GM21576 (cell line): ENCODE results near the gene UAP1L1.
"Not testable (repeated sequence)": the region's sequence is repeated elsewhere in the genome, so short reads cannot be mapped to it uniquely, and the experiment has no call there.

Experiments used
- ATAC-seq: cut with Tn5 transposase; IDR thresholded peaks from one replicate; pipeline ENCODE4 v1.9.1; 2021; ENCODE audit warnings: mild to moderate bottlenecking, moderate library complexity; ENCODE audit not compliant: unreplicated experiment

UAP1L1 gene

DNA sequence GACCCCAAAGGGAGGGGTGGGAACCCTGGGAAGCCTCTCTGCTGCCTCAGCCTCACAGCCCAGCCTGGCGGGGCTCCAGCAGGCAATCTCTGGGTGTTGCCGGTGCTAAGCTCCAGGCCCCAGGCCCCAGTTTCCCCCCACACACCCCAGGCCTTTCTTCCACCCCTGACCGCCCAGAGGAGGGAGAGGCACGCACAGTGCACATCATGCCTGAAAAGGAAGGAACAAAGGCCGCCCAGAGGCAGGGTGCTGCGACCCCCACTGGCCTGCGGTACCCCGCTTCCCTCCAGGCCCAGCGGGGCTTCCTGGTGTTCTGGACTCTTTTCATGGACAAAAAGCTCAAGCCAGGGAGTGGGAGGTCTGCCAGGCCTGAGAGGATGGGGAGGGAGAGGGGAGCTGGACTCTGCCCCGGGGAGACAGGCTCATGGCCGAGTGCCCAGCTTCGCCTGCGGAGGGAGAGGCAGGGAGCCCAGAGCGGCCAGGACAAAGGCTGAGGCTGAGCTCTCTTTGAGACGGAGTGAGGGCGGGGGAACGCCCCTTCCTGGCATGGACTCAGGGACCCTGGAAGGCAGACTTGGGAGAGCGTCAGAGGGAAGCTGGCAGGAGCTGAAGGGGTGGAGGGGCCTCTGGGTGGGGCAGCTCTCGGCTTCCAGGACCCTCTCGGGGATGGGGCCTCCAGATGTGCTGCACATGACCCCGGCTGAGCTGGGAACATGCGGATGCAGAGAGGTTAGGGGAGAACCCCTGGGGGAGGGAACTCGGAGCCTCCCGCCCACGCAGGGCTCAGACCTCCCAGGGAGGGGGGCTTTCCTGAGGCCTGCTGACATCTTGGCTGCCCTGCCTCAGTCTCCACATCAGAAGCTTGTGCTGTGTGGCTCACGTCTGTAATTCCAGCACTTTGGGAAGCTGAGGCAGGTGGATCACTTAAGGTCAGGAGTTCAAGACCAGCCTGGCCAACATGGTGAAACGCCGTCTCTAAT is 21.6 kb upstream of the UAP1L1 start:
- no peak for ATAC-seq

DNA sequence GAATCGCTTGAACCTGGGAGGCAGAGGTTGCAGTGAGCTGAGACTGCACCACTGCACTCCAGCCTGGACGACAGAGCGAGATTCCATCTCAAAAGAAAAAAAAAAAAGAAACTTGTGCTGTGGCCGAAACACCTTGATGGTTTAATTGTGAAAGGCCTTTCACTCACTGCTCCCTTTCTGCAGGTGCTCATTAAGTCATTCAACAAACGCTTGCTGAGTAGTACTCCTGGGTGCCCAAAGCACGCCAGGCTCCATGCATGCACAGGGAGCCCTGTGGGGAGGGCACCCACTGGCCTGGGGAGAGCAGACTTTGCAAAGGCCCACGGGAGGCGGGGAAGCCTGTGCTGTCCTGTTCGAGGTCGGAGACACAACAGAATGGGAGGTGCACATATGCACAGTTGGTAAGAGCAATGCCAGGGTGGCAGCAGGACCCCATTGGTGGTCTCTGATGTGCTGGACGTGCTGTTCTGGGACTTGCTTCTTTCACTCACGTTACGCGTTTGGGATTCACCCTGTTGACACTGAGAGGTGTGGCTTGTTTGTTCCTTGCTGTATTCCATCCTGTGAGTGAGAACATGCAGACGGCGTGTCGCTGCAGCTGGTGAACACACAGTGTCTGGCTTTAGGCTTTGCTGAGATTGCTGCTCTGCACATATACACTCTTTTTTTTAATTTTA is 20.4 kb upstream of the UAP1L1 start:
- ATAC-seq = no peak

DNA sequence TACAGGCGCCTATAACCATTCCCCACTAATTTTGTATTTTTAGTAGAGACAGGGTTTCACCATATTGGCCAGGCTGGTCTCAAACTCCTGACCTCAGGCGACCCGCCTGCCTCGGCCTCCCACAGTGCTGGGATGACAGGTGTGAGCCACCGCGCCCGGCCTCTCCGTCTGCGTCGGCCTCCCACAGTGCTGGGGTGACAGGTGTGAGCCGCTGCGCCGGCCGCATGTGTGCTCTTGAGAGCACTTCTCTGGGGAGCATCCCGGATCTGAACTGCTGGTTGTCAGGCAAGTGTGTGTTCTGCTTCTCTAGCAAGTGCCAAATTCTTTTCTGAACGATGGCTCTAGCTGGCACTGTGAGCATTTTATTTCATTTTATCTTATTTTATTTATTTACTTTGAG is 19.8 kb upstream of the UAP1L1 start:
- no peak for ATAC-seq

DNA sequence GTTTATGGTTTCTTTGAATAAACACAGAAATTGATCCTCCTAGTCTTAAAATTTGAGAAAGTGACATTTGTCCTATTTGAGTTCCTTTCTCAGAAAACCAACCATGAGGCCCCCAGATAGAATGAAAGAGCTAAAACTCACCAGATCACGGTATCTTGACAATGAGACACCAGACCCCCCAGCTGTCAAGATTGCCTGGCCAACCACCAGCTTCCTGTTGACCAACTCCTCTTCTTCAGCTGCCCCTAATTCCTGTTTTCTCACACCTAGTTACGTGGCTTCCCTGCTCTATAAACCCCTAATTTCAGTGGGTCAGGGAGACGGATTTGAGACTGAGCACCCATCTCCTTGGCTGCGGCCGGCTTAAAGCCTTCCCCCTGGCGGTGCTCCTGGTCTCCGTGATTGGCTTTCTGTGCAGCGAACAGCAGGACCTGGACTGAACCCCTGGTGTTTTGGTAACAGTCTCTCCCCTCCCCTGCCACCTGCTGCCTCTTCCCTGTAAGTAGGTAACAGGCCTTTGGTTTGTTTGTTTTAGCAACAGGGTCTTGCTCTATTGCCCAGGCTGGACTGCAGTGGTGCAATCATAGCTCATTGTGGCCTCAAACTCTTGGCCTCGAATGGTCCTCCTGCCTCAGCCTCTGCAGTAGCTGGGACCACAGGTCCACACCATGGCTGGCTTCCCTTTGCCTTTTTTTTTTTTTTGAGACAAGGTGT is 18.6 kb upstream of the UAP1L1 start:
- ATAC-seq = no peak

DNA sequence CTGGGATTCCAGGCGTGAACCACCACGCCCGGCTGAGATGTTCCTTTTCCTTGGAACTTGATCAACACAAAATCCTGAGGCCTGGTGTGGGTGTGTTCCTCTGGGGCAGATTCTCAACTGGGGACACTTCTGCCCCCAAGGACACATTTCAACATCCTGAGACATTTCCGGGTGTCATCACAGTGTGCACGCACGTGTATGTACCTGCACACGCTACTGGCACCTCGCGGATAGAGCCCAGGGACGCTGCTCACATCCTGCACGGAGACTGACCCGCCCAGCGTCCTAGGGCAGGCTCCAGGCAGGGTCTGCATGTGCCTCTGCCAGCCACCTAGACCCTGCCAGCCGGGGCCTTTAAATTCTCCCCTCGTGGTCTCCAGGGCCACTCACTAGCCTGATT is 14.9 kb upstream of the UAP1L1 start:
- ATAC-seq = no peak

DNA sequence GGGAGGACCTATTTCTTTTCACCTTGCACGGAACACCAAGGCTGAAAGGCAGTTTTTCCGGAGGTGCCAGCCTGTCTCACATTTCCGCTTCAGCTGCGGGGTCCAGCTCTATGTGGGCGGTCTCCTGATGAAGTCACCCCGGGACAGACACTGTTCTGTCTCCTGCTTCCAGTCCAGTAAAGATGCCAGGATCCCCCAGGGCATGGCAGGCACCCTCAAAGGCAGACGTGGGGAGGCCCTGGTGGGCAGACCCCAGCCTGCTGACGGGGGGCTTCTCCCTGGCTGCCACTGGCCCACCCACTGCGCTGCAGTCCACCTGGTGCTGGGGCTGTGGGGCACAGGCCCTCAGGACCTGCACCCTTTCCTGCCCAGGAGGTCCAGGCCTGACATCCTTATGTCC is 14.5 kb upstream of the UAP1L1 start:
- ATAC-seq = not testable (repeated sequence)

DNA sequence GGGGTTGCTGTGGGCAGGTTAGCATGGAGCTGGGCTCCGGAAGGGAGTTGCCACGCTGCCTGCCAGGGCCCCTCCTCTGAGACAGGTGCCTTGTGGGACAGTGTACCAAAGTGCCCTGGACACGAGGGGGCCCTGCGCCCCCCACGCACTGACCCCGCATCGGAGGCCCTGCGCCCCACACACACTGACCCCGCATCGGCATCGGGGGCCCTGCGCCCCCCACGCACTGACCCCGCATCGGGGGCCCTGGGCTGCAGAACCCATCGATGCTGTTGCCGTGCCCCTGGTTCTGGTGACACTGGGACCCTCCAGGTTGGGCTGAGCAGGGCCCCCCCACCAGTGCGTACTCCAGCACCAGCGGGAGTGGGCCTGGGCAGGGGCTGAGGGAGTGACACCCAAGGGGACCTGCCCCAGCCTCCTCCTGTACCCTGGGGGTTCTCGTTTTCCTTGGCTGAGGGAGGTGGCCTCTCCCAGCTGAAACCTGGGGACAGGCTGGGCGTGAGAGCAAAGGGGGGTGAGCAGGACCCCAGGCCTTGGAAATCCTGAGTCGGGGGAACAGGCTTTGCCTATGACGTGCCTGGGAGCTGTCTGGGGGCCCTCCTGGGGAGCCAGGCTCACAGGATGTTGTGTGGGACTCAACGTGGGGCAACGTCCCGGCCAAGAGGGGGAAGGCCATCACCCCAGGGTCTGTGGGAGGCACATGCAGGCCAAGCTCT is 13.8 kb upstream of the UAP1L1 start:
- no peak for ATAC-seq

DNA sequence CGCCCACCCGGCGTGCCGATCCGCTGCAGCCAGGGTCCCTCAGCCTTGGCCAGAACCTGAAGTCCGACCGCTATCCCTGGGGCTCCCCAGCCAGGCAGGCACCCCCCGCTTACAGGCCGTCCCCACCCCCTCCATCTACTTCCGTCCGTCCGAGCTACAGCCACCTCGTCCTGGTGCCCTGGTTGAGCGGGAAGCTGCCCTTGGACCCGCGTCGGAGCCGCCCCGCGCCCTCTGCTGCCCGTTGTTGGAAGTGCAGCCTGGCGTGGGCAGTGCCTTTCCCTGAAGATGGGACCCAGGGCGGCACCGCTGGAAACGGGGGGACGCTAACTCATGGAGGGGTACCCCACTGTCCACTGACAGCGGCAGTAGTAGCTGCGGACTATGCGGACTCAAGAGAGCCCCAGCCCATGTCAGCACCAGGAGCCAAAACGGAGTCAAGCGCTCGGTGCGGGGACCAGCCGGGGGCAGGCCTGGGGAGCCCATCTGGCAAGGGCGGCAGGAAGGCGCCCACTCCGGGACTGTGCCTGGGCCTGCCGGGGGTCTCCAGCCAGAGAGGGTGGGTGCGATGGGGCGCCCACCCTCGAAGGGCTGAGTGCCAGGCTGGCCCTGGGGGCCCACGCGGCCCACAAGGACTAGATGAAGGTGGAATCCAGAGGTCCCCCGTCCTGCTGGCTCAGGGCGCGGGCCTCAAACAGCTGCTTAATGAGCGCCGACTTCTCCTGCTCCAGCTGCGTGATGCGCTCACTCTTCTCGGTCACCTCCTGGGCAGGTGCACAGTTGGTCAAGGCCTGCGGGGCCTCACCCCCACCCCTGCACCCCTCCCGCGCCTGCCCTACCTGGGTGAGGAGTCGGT is 13.1 kb upstream of the UAP1L1 start:
- ATAC-seq = no peak

DNA sequence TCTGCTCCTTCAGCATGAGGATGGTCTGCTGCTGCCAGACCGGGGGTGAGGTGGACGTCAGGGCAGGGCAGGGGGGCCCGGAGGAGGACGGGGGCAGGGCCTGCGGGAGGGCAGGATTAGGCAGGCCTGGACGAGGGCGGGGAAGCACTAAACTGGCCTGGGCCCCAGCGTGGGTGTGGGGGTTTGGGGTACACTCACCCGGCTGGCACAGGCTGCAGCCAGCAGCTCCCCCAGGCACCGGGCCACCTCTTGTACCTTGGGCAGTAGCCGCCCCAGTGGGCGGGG is 12.5 kb upstream of the UAP1L1 start:
- ATAC-seq = no peak

DNA sequence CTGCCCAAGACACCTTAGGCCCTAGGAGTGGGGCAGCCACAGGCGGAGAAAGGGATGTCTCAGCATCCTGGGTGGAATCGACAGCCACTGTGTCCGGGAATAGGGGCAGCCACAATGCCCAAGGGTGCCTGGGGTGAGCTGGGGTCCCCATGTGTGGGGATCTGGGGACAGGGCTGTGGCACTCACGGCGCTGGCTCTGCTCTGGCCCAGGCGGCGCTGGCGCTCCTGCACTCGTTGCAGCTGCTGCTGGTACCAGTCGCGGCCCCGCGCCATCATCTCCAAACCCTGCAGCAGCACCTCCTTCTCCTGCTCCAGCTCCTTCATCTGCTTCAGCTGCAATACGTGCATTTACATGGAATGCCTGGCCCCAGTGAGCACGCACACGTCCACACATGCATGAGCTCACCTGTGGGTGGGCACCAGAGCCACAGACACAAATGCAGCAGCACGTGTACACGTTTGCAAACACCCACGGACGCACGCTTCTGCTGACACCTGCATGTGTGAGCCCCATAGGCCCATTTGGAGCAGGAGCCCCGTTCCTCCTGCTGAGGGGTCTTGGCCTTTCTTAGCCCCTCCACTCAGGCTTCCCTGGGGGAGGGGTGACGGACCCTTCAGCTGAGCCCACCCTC is 11.9 kb upstream of the UAP1L1 start:
- no peak for ATAC-seq

DNA sequence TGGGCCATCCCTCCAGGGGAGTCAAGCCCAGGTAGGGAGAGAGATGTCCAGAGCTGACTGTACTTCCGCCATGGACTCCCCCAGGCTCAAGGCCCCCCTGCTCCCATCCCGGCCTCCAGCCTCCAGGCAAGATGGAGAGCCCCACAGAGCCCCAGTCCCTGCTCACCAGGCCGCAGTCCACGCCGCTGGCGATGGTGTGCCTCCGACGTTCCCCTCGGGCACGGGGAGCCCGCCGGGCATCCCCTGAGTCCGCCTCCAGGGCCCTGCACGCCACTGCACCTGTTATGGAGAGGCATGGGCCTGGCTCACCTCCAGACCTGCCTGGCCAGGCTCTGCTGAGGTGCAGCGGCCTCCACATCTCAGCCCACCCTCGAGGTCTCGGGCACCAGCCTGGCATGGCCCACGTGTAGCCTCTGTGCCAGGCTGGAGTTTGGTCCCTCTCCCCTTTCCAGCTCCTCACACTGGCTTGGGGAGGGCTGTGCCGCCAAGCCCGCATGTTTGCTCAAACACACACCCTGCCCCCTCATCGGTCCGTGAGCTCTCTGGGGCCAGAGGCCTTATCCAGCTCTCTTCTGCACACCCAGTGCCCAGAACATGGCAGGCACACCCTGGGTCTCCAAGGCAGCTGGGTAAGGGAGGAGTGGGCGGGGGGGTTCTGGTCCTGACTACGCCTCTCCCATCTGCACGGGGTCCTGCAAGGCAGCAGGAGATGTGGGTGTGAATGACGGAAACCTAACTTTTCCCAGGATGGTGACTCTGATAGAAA is 11.0 kb upstream of the UAP1L1 start:
- ATAC-seq = no peak

DNA sequence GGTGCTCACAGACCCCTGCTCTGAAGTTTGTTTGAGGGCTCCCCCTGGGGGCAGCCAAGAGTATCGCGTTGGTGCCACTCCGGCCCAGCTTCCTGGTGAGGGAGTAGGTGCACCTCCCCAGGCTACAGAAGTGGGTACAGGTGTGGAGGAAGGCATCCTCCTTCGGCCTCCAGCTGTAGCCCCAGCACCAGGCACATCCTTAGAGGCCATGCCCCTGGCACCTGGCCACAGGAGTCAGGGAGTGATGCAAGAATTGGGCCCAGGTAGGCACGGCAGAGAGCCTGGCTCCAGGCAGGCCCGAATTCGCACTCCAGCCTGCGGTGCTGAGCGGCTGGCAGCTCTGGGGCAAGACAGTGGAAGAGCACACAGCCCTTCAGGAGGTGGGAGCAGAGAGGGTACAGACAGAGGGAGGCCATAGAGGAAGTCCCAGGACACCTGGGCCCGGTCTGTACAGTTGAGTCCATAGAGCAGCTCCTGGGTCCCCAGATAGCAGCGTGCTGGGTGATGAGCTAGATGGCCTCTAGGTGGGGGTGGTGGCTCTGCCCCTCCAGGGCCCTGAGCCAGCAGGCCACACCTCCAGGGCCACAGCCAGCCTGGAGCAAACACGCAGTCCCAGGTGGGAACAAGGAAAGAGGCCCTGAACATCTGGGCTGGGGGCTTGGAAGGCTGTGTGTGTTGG is 9.3 kb upstream of the UAP1L1 start:
- ATAC-seq = no peak

DNA sequence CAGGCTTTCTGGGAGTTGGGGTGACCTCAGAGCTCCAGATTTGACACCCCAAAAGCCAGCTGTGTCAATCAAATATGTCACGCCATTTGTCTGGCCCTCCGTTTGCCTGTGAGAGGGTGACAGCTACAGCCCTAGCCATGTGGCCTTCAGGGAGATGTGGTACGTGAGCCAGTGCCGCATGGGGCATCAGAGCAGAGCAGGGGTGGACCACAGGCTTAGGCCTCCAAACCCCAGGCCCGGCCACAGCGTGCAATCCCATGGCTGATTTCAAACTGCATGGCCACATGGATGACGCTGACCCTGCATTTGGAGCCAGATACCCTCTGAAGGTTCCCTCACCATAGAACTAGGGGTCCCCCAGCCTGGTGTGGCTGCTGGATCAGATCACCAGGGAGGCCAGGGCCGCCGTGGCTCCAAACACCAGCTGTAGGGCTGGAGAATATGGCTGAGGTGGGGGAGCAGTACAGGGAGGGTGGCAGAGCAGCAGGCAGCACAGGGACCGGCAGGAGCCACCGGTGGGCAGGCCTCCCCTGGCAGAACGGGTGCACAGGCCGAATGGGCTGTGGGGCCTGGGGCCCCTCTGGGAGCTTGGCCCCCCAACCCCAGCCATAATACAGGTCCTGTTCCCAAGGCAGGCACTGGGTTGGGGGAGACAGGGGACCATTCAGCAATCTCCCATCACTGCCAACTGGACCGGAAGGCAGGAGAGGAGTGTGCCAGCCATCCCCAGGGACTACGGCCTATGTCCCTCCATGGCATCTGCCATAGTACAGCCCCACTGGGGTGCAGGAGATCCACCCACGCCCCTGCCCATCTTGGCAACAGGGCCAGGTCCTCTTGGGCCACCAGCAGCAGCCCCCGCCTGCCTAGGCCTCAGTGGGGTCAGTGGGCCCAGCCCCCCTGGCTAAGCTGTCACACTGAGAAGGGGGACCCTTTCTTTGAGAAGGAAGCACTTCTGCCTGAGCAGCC is 8.5 kb upstream of the UAP1L1 start:
- no peak for ATAC-seq

DNA sequence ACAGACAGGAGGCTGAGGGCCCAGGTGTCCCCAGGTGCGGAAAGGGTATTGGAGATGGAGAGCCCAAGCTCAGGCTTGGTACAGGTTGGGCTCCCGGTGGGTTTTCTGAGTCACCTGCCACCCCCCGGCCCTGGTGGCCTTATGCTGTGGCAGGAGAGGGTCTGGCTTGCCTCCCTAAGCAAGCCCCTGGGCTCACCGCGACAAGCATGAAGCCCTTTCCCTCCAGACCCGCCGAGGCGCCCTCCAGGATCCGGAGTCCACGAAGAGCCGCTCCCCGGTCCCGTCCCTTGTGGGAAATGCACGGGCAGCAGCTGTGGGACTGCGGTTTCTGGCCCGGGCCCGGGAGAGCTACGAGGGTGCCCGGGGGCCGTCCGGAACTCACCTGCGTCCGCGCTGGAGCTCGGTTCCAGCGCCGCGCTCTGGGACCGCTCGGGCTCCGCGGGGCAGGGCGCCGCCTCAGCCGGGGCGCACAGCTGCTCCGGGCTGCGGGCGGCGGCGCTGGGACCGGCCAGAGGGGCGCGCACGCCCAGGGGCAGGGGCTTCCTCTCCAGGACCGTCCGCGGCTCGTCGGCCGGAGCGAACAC is 7.7 kb upstream of the UAP1L1 start:
- no peak for ATAC-seq

DNA sequence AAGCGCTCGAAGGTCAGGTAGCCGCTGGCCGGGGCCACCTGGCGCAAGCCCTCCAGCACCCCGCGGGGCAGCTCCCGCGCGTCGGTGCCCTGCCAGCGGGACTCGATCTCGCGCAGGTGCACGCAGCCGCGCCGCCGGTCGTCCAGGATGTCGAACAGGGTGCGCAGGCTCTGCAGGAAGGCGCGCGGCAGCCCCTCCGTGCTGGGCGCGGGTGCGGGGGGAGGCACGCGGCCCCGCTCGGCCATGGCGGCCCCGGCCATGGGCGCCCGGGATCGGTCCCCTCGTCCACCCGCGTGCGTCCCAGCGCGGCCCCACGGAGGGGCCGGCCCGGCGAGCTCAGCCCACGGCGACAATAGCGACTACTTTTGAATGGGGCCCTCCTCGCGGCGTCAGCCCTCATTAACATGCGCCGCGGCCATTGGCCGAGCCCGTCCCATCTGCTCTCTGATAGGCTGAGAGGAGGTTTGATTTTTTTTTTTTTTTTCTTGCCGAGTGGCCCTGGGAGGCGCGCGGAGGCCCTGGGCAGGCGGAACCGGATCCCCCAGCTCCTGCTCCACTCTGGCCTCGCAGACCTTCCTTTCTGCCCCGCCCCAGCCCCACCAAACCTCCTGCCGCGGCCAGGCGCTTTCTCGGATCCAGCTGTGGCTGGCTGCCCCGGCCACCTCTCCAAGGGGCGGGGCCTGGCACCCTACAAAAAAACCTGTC is 7.0 kb upstream of the UAP1L1 start, which contains the start of gene SAPCD2:
Gene SAPCD2 (minus strand): TSS at position 357 of the 705 bp plus-strand sequence. CDS start 97 bp downstream, at position 260.
- ATAC-seq = peak; percentile 71

DNA sequence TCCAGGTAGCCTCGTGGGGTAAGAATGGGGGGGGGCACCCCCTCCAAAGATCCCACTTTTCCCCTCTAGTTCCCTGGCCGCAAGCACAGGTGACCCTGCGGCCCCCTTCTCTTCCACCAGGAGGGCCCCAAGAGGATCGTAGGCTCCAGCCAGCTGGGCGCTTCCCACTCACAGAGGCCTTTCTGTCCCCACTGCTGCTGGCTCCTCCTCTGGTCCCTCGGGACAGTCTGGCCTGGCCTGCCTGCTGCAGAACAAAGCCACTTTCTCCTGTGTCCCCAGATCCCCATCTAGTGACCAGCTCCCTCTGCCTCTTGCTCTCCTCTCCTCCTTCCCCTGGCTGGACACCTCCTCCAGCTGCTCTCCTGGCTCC is 6.4 kb upstream of the UAP1L1 start:
- no peak for ATAC-seq
